DOHH2 (cell line): Measurements from ENCODE around the gene TSKS.
A peak's percentile ranks its signal among the peaks of the same experiment; 100 is the strongest.

Source experiments
- H3F3A ChIP-seq: fragments of 200-600 bp; sonication (generic), shearing (Covaris generic); 2 replicates; pipeline ENCODE4 v1.6.0; 2016; ENCODE audit warnings: antibody characterized with exemption, mild to moderate bottlenecking; ENCODE audit not compliant: control insufficient read depth, insufficient read depth
- H3K27ac ChIP-seq: fragments of 200-600 bp; sonication (generic); 2 replicates; pipeline ENCODE4 v1.5.1; 2014; ENCODE audit warnings: low read depth, mild to moderate bottlenecking, low read length, moderate library complexity
- H3K27me3 ChIP-seq: fragments of 200-600 bp; sonication (generic); 2 replicates; pipeline ENCODE4 v1.6.1; 2014; ENCODE audit warnings: mild to moderate bottlenecking, low read length, mixed read lengths; ENCODE audit not compliant: control insufficient read depth
- H3K36me3 ChIP-seq: fragments of 200-600 bp; sonication (generic); 2 replicates; pipeline ENCODE4 v1.6.1; 2014; ENCODE audit warnings: mild to moderate bottlenecking, low read length, moderate library complexity, mixed read lengths; ENCODE audit not compliant: control insufficient read depth
- H3K4me1 ChIP-seq: fragments of 200-600 bp; sonication (generic); 2 replicates; pipeline ENCODE4 v1.6.1; 2014; ENCODE audit warnings: mild to moderate bottlenecking, low read length, mixed read lengths; ENCODE audit not compliant: control insufficient read depth
- H3K4me2 ChIP-seq: fragments of 200-600 bp; sonication (generic); 2 replicates; pipeline ENCODE4 v1.6.0; 2014; ENCODE audit warnings: mild to moderate bottlenecking, low read length, moderate library complexity
- H3K4me3 ChIP-seq: fragments of 200-600 bp; sonication (generic); 2 replicates; pipeline ENCODE4 v1.5.1; 2014; ENCODE audit warnings: mild to moderate bottlenecking, low read length, mixed read lengths
- H3K79me2 ChIP-seq: fragments of 200-600 bp; sonication (generic); 2 replicates; pipeline ENCODE4 v1.6.1; 2014; ENCODE audit warnings: mild to moderate bottlenecking, low read length, mixed read lengths; ENCODE audit not compliant: control insufficient read depth
- H3K9me2 ChIP-seq: fragments of 200-600 bp; sonication (generic); replicated peaks from 2 replicates; pipeline ENCODE4 v1.6.1; 2014; ENCODE audit warnings: mild to moderate bottlenecking, low read length, mixed read lengths; ENCODE audit not compliant: control insufficient read depth
- H3K9me3 ChIP-seq: fragments of 200-600 bp; sonication (generic); 2 replicates; pipeline ENCODE4 v1.6.1; 2014; ENCODE audit warnings: antibody characterized with exemption, low read length, mixed read lengths; ENCODE audit not compliant: control insufficient read depth, insufficient read depth
- H4K20me1 ChIP-seq: fragments of 200-600 bp; sonication (generic); 2 replicates; pipeline ENCODE4 v1.6.0; 2014; ENCODE audit warnings: low read depth, mild to moderate bottlenecking, antibody characterized with exemption, low read length, moderate library complexity; ENCODE audit not compliant: control insufficient read depth, insufficient read depth
- EZH2phosphoT487 ChIP-seq: fragments of 200-600 bp; sonication (generic); IDR thresholded peaks from 2 replicates; pipeline ENCODE4 v1.6.1; 2017; ENCODE audit warnings: borderline replicate concordance, mild to moderate bottlenecking, antibody characterized with exemption, low read length, moderate library complexity, mixed read lengths
- TF ChIP-seq, protein P1 (sequence below): fragments of 200-600 bp; sonication (generic); IDR thresholded peaks from one replicate; pipeline ENCODE4 v1.5.1; 2014; ENCODE audit warnings: antibody characterized with exemption, mild to moderate bottlenecking, low read depth, low read length; ENCODE audit not compliant: poor library complexity, severe bottlenecking

Gene TSKS

GRCh38 chr19:49766930-49767299 is 3.8 kb upstream of the TSKS start, which contains the start of gene AP2A1:
TSS of gene AP2A1 (plus strand) at chr19:49767001. CDS start at chr19:49767134, 133 bp downstream.
- Histone ChIP-seq H4K20me1 (0 out of 2 replicates have a peak, but pooled peaks cover 3% of the 10 kb centered on the region), H3K27me3 (no peaks in the 10 kb centered on the region), H3K4me3 (peak within 1 kb of the TSS; percentile 99), H3K4me2 (peak within 1 kb of the TSS; percentile 90), H3F3A (peaks cover 3% of the 10 kb centered on the region), H3K4me1 (peaks cover 26% of the 10 kb centered on the region), H3K79me2 (peaks cover 48% of the 10 kb centered on the region), H3K9me2 (no peaks in the 10 kb centered on the region), H3K27ac (peak within 1 kb of the TSS; percentile 81), H3K9me3 (no peaks in the 10 kb centered on the region), H3K36me3 (peaks cover 5% of the 10 kb centered on the region; the same call in 1 of the 2 replicates)
- TF ChIP-seq, protein P1, sequence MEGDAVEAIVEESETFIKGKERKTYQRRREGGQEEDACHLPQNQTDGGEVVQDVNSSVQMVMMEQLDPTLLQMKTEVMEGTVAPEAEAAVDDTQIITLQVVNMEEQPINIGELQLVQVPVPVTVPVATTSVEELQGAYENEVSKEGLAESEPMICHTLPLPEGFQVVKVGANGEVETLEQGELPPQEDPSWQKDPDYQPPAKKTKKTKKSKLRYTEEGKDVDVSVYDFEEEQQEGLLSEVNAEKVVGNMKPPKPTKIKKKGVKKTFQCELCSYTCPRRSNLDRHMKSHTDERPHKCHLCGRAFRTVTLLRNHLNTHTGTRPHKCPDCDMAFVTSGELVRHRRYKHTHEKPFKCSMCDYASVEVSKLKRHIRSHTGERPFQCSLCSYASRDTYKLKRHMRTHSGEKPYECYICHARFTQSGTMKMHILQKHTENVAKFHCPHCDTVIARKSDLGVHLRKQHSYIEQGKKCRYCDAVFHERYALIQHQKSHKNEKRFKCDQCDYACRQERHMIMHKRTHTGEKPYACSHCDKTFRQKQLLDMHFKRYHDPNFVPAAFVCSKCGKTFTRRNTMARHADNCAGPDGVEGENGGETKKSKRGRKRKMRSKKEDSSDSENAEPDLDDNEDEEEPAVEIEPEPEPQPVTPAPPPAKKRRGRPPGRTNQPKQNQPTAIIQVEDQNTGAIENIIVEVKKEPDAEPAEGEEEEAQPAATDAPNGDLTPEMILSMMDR = no peak

- peak overlapping the region; percentile 90 for H3K4me2 ChIP-seq
- H4K20me1 ChIP-seq = 0 out of 2 replicates have a peak, but pooled peaks cover 3% of the 10 kb centered on the region
- peaks cover 41% of the 10 kb centered on the region for H3K79me2 ChIP-seq
- peak overlapping the region; percentile 81 for H3K27ac ChIP-seq
- H3K9me3 ChIP-seq = no peaks in the 10 kb centered on the region
- peaks cover 5% of the 10 kb centered on the region; the same call in 1 of the 2 replicates for H3K36me3 ChIP-seq
- no peaks in the 10 kb centered on the region for H3K27me3 ChIP-seq
- peaks cover 32% of the 10 kb centered on the region for H3K4me1 ChIP-seq
- TF ChIP-seq EZH2phosphoT487 = no peak
- TF ChIP-seq, protein P1 = no peak
- peak overlapping the region; percentile 76 for H3K4me3 ChIP-seq
- H3F3A ChIP-seq = peaks cover 3% of the 10 kb centered on the region
- no peaks in the 10 kb centered on the region for H3K9me2 ChIP-seq
Measured at GRCh38 chr19:49766007-49766929, 3.2 kb upstream of the TSKS start.

DNA sequence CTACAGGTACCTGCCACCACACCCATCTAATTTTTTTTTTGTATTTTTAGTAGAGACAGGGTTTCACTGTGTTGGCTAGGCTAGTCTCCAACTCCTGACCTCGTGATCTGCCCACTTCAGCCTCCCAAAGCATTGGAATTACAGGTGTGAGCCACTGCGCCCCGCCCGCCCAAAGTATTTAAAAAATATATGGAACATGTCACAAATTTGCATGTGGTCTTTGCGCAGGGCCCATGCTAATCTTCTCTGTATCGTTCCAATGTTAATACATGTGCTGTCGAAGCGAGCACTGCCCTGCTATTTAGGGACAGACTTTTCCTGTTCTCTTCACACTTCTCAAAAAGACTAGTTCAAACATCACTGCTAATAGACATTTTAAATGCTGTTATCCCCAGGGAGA is 1.2 kb upstream of the TSKS start:
- Histone ChIP-seq H3K36me3 (peaks cover 5% of the 10 kb centered on the region; the same call in 1 of the 2 replicates), H3K4me3 (no peak overlapping the region), H3K79me2 (peaks cover 25% of the 10 kb centered on the region), H3F3A (peaks cover 3% of the 10 kb centered on the region), H3K4me1 (peaks cover 32% of the 10 kb centered on the region), H3K9me2 (no peaks in the 10 kb centered on the region), H3K27me3 (no peaks in the 10 kb centered on the region), H3K4me2 (no peak overlapping the region), H3K27ac (no peak overlapping the region), H3K9me3 (no peaks in the 10 kb centered on the region), H4K20me1 (0 out of 2 replicates have a peak, but pooled peaks cover 3% of the 10 kb centered on the region)
- TF ChIP-seq, protein P1 = no peak
- TF ChIP-seq EZH2phosphoT487 = no peak
